T-cell (primary cell): ENCODE results near the gene NRG3. TPM values are rescaled to one million over a fixed set of nuclear protein-coding genes. Genes with fewer than 3 reads are reported as not detected.

Source experiments
- ATAC-seq, 4 experiments: fragments of 200-7000 bp in 3 of 4; fragments of 150-1000 bp in 1 of 4; cut with Tn5 transposase; replicated peaks in 1 of 4; 1 replicate in 3 of 4; 2 replicates in 1 of 4; pipeline ENCODE4 v1.10.0; 2021; ENCODE audit warnings: moderate library complexity in 3 of 4, mild to moderate bottlenecking in 2 of 4, moderate number of reproducible peaks in 1 of 4
- CTCF ChIA-PET, 2 donors: fragments of 300-600 bp; sonication (Branson Sonifier 250); formaldehyde crosslinking; loops; one replicate each; lab custom pipeline; 2022; ENCODE audit warnings: antibody characterized with exemption in 2 of 2; lab: Charles Lee
- POLR2A ChIA-PET, 2 donors: fragments of 300-600 bp; sonication (Branson Sonifier 250); formaldehyde crosslinking; loops; one replicate each; lab custom pipeline; 2022; ENCODE audit warnings: antibody characterized with exemption in 2 of 2; lab: Charles Lee
- DNase-seq, 35 experiments: peaks; one replicate each; pipeline versions ENCODE4 v3.0.0 to v3.0.0-alpha.2; 2013 to 2023
- H3K27ac ChIP-seq: one replicate; pipeline ENCODE4 v1.5.1; 2013; ENCODE audit warnings: low read length
- H3K27me3 ChIP-seq, 2 experiments: replicated peaks in 1 of 2; 1 replicate in 1 of 2; 2 replicates in 1 of 2; pipeline versions ENCODE4 v1.6.1 to v1.7.0; 2013; ENCODE audit warnings: low read length in 1 of 2, mixed read lengths in 1 of 2; ENCODE audit not compliant: control insufficient read depth in 2 of 2, insufficient read depth in 2 of 2; ENCODE audit errors: extremely low read depth in 1 of 2
- H3K36me3 ChIP-seq, 2 donors: 1 replicate in 1 of 2; 2 replicates in 1 of 2; pipeline versions ENCODE4 v1.6.1 to v1.7.0; 2013; ENCODE audit warnings: low read length in 1 of 2; ENCODE audit not compliant: control insufficient read depth in 2 of 2, insufficient read depth in 1 of 2; ENCODE audit errors: extremely low read depth in 1 of 2
- H3K4me1 ChIP-seq, 2 experiments: 1 replicate in 1 of 2; 2 replicates in 1 of 2; pipeline versions ENCODE4 v1.6.1 to v1.7.0; 2013; ENCODE audit warnings: low read length in 2 of 2, mixed read lengths in 1 of 2; ENCODE audit not compliant: insufficient read depth in 2 of 2, control insufficient read depth in 1 of 2; ENCODE audit errors: extremely low read depth in 1 of 2
- H3K4me3 ChIP-seq, 2 donors: 1 replicate in 1 of 2; 2 replicates in 1 of 2; pipeline versions ENCODE4 v1.5.1 to v1.7.0; 2013; ENCODE audit warnings: mild to moderate bottlenecking in 2 of 2, low read length in 1 of 2, moderate library complexity in 1 of 2; ENCODE audit not compliant: control insufficient read depth in 1 of 2; ENCODE audit errors: extremely low read depth in 1 of 2
- H3K9me3 ChIP-seq: 2 replicates; pipeline ENCODE4 v1.7.0; 2013
- H3K27ac Mint-ChIP-seq, 2 donors: one replicate each; pipeline ENCODE4 v1.8.0; 2020 to 2021; ENCODE audit warnings: mild to moderate bottlenecking in 2 of 2, mixed read lengths in 2 of 2
- H3K27me3 Mint-ChIP-seq, 2 donors: one replicate each; pipeline ENCODE4 v1.8.0; 2021 to 2022; ENCODE audit warnings: mixed read lengths in 2 of 2
- H3K36me3 Mint-ChIP-seq: one replicate; pipeline ENCODE4 v1.8.0; 2021; ENCODE audit warnings: mixed read lengths
- H3K4me1 Mint-ChIP-seq, 3 donors: one replicate each; pipeline ENCODE4 v1.8.0; 2020 to 2022; ENCODE audit warnings: mixed read lengths in 3 of 3, mild to moderate bottlenecking in 1 of 3
- H3K4me3 Mint-ChIP-seq, 3 donors: one replicate each; pipeline ENCODE4 v1.8.0; 2020 to 2022; ENCODE audit warnings: mild to moderate bottlenecking in 3 of 3, mixed read lengths in 3 of 3, moderate library complexity in 3 of 3
- H3K9me3 Mint-ChIP-seq, 3 donors: one replicate each; pipeline ENCODE4 v1.8.0; 2020 to 2022; ENCODE audit warnings: mixed read lengths in 3 of 3
- WGBS: methylation state at CpG from one replicate; pipeline ENCODE4 v1.1.5; 2013; ENCODE audit warnings: missing lambda C conversion rate; ENCODE audit not compliant: insufficient coverage; 5-methylcytosine and 5-hydroxymethylcytosine counted together
- total RNA-seq, 35 experiments: library from RNA in 6 of 35; stranded (reverse) in 6 of 35; fragments of 120-200 nt in 1 of 35; gene quantifications; one replicate each; pipeline versions ENCODE4 v1.2.1 to v1.2.4 and lab custom pipeline; 2013 to 2026

The NRG3 gene
- total RNA-seq, 5 donors from 2014 or later (not counting 1 experiment from before 2014, with no cell fraction given) = 0.12 TPM; not detected in 4

GRCh38 chr10:81957976-81958375 is 83.0 kb downstream of the NRG3 start:
- POLR2A ChIA-PET = no interaction called here
- H3K9me3 Mint-ChIP-seq = no peaks in the 10 kb centered on the region
- no peaks in the 10 kb centered on the region for H3K9me3 ChIP-seq
- no CpG with 5 or more reads among the region's 2 CpGs for WGBS
- H3K4me3 ChIP-seq = no peak overlapping the region
- H3K36me3 ChIP-seq = no peaks in the 10 kb centered on the region
- CTCF ChIA-PET = no interaction called here
- no peaks in the 10 kb centered on the region for H3K27me3 Mint-ChIP-seq
- H3K27me3 ChIP-seq = no peaks in the 10 kb centered on the region
- H3K36me3 Mint-ChIP-seq = no peaks in the 10 kb centered on the region
- no peak overlapping the region for H3K27ac ChIP-seq
- H3K4me1 ChIP-seq = no peaks in the 10 kb centered on the region
- no peak for ATAC-seq
- H3K4me1 Mint-ChIP-seq = no peaks in the 10 kb centered on the region
- H3K27ac Mint-ChIP-seq = no peak overlapping the region
- DNase-seq = no peak
- H3K4me3 Mint-ChIP-seq = no peak overlapping the region

GRCh38 chr10:81959016-81959415 is 84.0 kb downstream of the NRG3 start:
- no peak for DNase-seq
- H3K4me1 ChIP-seq = no peaks in the 10 kb centered on the region
- no peaks in the 10 kb centered on the region for H3K9me3 ChIP-seq
- Mint-ChIP-seq H3K27ac (no peak overlapping the region), H3K4me1 (no peaks in the 10 kb centered on the region), H3K36me3 (no peaks in the 10 kb centered on the region), H3K4me3 (no peak overlapping the region), H3K9me3 (peaks cover 0 to 7% (median 0%) of the 10 kb centered on the region in 3 donors), H3K27me3 (no peaks in the 10 kb centered on the region)
- CTCF ChIA-PET = no interaction called here
- no peaks in the 10 kb centered on the region for H3K36me3 ChIP-seq
- POLR2A ChIA-PET = no interaction called here
- no peaks in the 10 kb centered on the region for H3K27me3 ChIP-seq
- H3K4me3 ChIP-seq = no peak overlapping the region
- no peak for ATAC-seq
- no peak overlapping the region for H3K27ac ChIP-seq

GRCh38 chr10:81961451-81962184 is 86.6 kb downstream of the NRG3 start:
- H3K36me3 Mint-ChIP-seq = no peaks in the 10 kb centered on the region
- no peak for DNase-seq
- WGBS = 94% methylated on average over 2 of the region's 2 CpGs
- H3K27ac Mint-ChIP-seq = no peak overlapping the region
- no peaks in the 10 kb centered on the region for H3K4me1 ChIP-seq
- no peaks in the 10 kb centered on the region for H3K4me1 Mint-ChIP-seq
- H3K4me3 ChIP-seq = no peak overlapping the region
- H3K27me3 ChIP-seq = no peaks in the 10 kb centered on the region
- no peak overlapping the region for H3K27ac ChIP-seq
- H3K4me3 Mint-ChIP-seq = no peak overlapping the region
- POLR2A ChIA-PET = no interaction called here
- no peaks in the 10 kb centered on the region for H3K36me3 ChIP-seq
- CTCF ChIA-PET = no interaction called here
- ATAC-seq = no peak
- peaks cover 0 to 13% (median 2%) of the 10 kb centered on the region in 3 donors for H3K9me3 Mint-ChIP-seq
- H3K9me3 ChIP-seq = no peaks in the 10 kb centered on the region
- H3K27me3 Mint-ChIP-seq = no peaks in the 10 kb centered on the region

- DNase-seq = no peak
- Histone ChIP-seq H3K27me3 (no peaks in the 10 kb centered on the region), H3K4me1 (no peaks in the 10 kb centered on the region), H3K36me3 (no peaks in the 10 kb centered on the region), H3K27ac (no peak overlapping the region), H3K4me3 (no peak overlapping the region), H3K9me3 (no peaks in the 10 kb centered on the region)
- Mint-ChIP-seq H3K27me3 (no peaks in the 10 kb centered on the region), H3K36me3 (no peaks in the 10 kb centered on the region), H3K27ac (no peak overlapping the region), H3K4me3 (no peak overlapping the region), H3K4me1 (no peaks in the 10 kb centered on the region), H3K9me3 (peaks cover 0 to 13% (median 2%) of the 10 kb centered on the region in 3 donors)
- CTCF ChIA-PET = no interaction called here
- ATAC-seq = no peak
- POLR2A ChIA-PET = no interaction called here
- WGBS = 96% methylated on average over 5 of the region's 9 CpGs
Measured at GRCh38 chr10:81963606-81964005, 88.6 kb downstream of the NRG3 start.

DNA sequence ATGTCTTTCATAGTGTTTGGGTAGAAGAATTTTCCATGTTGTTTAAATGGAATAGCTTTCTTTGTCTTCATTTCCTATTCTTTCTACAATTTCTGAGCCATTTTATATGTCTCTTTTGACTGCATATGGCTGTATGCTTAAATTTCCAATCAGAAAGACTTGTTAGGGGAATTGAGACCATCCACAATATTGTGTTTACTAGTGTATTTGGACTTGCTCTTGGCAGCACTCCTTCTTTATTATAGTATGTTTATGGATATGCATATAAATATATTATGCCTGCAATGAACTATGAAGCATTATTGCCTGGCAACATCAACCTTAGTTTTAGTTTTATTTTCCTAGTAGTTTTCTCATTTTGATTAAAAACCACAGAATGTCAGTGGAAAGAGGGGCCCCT is 92.7 kb downstream of the NRG3 start:
- POLR2A ChIA-PET = no interaction called here
- Histone ChIP-seq H3K36me3 (no peaks in the 10 kb centered on the region), H3K9me3 (peaks cover 3% of the 10 kb centered on the region), H3K27me3 (no peaks in the 10 kb centered on the region), H3K27ac (no peak overlapping the region), H3K4me1 (no peaks in the 10 kb centered on the region), H3K4me3 (no peak overlapping the region)
- Mint-ChIP-seq H3K9me3 (peaks cover 17 to 35% (median 22%) of the 10 kb centered on the region in 3 donors), H3K36me3 (no peaks in the 10 kb centered on the region), H3K4me1 (no peaks in the 10 kb centered on the region), H3K27me3 (no peaks in the 10 kb centered on the region), H3K27ac (no peak overlapping the region), H3K4me3 (no peak overlapping the region)
- ATAC-seq (no peak), DNase-seq (no peak)
- CTCF ChIA-PET = no interaction called here

DNA sequence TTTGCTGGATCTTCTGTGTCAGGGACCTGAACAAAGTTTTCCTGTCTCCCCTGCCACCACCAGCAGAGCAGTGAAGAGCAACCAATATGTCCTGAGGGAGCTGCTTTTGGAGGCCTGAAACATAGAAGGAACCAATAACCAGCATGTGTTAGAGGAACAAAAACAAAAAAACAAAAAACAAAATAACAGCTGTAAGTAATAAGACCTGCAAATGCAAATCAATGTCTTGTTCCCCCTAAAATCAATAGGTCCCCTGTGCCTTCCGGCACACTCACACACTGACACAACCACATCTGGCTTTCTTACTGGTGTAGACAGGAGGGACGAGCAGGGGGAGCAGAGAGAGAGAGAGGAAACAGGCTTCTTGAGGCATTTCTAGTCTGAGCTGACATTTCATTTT is 94.1 kb downstream of the NRG3 start:
- no peaks in the 10 kb centered on the region for H3K4me1 ChIP-seq
- Mint-ChIP-seq H3K36me3 (no peaks in the 10 kb centered on the region), H3K9me3 (peaks cover 23 to 34% (median 25%) of the 10 kb centered on the region in 3 donors), H3K27me3 (no peaks in the 10 kb centered on the region), H3K27ac (no peak overlapping the region), H3K4me1 (no peaks in the 10 kb centered on the region), H3K4me3 (no peak overlapping the region)
- DNase-seq (no peak), ATAC-seq (no peak)
- H3K27me3 ChIP-seq = no peaks in the 10 kb centered on the region
- CTCF ChIA-PET = no interaction called here
- no peak overlapping the region for H3K4me3 ChIP-seq
- H3K9me3 ChIP-seq = peaks cover 3% of the 10 kb centered on the region
- POLR2A ChIA-PET = no interaction called here
- H3K36me3 ChIP-seq = no peaks in the 10 kb centered on the region
- no CpG with 5 or more reads among the region's 2 CpGs for WGBS
- H3K27ac ChIP-seq = no peak overlapping the region

DNA sequence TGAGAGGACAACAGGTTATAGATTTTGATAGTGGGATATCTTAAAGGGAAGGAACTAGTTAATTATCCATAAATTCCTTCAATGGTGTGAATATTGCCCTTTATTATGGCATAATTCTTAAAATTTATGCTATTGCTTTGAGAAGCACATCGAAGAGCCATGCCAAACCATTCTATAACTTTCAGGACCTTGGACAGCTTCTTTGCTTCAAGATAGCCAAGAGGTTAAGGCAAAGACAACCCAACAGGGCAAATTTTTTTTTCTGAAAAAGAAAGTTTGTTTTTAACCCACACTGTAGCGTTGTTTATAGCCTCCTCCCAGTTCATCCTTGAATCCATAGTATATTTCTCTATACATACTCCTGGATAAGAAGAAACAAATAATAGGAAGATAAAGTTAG is 103.2 kb downstream of the NRG3 start:
- no peaks in the 10 kb centered on the region for H3K27me3 Mint-ChIP-seq
- H3K4me1 ChIP-seq = no peaks in the 10 kb centered on the region
- H3K27ac ChIP-seq = no peak overlapping the region
- no CpG with 5 or more reads among the region's 2 CpGs for WGBS
- peaks cover 8 to 32% (median 16%) of the 10 kb centered on the region in 3 donors for H3K9me3 Mint-ChIP-seq
- H3K4me3 ChIP-seq = no peak overlapping the region
- ChIA-PET CTCF (no interaction called here), POLR2A (no interaction called here)
- no peaks in the 10 kb centered on the region for H3K4me1 Mint-ChIP-seq
- no peak for DNase-seq
- no peaks in the 10 kb centered on the region for H3K9me3 ChIP-seq
- H3K36me3 ChIP-seq = no peaks in the 10 kb centered on the region
- H3K4me3 Mint-ChIP-seq = no peak overlapping the region
- ATAC-seq = no peak
- no peak overlapping the region for H3K27ac Mint-ChIP-seq
- H3K36me3 Mint-ChIP-seq = no peaks in the 10 kb centered on the region
- H3K27me3 ChIP-seq = no peaks in the 10 kb centered on the region
